Astrocyte of the spinal cord (primary cell): Measurements from ENCODE around the gene ZKSCAN3.

Experiments
- DNase-seq: peaks from one replicate; pipeline ENCODE4 v3.0.0; 2011; ENCODE audit warnings: low read depth, low spot score
- H3K4me3 ChIP-seq: 2 replicates; pipeline ENCODE4 v1.5.1; 2011; ENCODE audit warnings: low read depth, mild to moderate bottlenecking, low read length, moderate library complexity
- in situ Hi-C: cut with HindIII; loops from 2 replicates; pipeline ENCODE4 v1.10.0; 2017; ENCODE audit warnings: low sequenced_read_pairs
- TF ChIP-seq, protein P1 (sequence below): IDR thresholded peaks from 2 replicates; pipeline ENCODE4 v1.5.1; 2012; ENCODE audit warnings: low read depth, mild to moderate bottlenecking, low read length, inconsistent platforms

The ZKSCAN3 gene

DNA sequence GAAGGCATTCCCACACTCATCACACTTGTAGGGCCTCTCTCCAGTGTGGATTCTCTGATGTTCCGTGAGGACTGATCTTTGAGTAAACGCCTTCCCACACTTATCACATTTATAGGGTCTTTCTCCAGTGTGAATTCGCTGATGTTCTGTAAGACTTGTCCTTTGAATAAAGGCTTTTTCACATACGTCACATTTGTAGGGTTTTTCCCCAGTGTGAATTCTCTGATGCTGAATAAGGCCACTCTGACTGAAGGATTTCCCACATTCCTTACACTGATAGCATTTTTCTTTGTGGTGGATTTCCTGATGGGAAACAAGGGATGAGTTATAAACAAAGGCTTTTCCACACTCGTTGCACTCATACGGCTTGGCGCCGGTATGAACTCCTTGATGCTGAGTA is 40.9 kb downstream of the ZKSCAN3 start:
- no peak overlapping the region for H3K4me3 ChIP-seq
- TF ChIP-seq, protein P1, sequence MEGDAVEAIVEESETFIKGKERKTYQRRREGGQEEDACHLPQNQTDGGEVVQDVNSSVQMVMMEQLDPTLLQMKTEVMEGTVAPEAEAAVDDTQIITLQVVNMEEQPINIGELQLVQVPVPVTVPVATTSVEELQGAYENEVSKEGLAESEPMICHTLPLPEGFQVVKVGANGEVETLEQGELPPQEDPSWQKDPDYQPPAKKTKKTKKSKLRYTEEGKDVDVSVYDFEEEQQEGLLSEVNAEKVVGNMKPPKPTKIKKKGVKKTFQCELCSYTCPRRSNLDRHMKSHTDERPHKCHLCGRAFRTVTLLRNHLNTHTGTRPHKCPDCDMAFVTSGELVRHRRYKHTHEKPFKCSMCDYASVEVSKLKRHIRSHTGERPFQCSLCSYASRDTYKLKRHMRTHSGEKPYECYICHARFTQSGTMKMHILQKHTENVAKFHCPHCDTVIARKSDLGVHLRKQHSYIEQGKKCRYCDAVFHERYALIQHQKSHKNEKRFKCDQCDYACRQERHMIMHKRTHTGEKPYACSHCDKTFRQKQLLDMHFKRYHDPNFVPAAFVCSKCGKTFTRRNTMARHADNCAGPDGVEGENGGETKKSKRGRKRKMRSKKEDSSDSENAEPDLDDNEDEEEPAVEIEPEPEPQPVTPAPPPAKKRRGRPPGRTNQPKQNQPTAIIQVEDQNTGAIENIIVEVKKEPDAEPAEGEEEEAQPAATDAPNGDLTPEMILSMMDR, result no peak
- in situ Hi-C loops, result no loop called here
- no peak for DNase-seq

DNA sequence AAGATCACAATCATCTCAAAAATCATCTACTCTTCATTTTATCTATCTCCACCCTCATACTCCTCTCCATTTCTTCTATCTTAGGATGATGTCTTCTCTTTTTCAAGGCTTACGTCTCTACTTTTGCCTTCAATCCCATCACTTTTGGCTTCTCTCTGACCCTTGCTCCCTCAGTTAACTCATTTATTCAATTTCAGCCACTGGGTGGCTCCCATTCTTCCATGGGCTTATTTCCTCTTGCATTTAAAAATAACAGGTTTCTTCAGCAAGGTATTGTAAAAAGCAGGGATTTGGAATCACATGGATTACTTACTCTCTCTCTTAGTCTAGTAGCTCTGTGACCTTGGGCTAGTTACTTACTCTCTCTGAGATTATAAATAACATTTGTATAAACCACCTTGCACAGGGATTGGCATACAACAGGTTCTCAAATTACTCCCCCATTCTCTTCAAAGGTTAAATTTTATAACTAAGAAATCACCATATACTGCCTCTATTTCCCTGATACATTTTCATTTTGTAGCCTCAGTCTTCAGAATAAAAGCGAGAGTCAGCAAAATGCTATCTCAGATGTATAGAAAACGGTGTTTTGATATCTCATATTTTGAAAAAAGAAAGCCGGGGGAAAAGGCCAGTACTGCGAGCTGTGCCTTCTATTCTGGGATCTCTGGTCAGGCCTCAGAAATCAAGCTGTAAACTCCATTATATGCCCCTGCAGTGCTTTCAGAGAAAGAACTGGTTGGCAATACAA is 44.3 kb downstream of the ZKSCAN3 start:
- DNase-seq, result peak; percentile 8
- no peak overlapping the region for H3K4me3 ChIP-seq
- TF ChIP-seq, protein P1, result peak; percentile 32
- in situ Hi-C loops, result no loop called here

DNA sequence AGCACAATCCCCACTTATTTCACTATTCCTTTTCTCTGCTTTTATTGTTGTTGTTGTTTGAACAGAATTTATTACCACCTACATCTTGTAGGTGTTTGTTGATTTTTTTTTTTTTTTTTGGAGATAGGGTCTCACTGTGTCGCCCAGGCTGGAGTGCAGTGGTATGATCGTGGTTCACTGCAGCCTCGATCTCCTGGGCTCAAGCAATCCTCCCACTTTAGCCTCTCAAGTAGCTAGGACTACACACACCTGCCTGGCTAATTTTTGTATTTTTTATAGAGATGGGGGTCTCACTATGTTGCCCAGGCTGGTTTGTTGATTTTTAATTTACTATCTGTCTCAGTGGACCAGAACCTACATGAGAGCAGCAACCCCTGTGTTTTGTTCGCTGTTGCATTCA is 46.2 kb downstream of the ZKSCAN3 start:
- H3K4me3 ChIP-seq, result no peak overlapping the region
- TF ChIP-seq, protein P1, result no peak
- in situ Hi-C loops, result no loop called here
- no peak for DNase-seq

DNA sequence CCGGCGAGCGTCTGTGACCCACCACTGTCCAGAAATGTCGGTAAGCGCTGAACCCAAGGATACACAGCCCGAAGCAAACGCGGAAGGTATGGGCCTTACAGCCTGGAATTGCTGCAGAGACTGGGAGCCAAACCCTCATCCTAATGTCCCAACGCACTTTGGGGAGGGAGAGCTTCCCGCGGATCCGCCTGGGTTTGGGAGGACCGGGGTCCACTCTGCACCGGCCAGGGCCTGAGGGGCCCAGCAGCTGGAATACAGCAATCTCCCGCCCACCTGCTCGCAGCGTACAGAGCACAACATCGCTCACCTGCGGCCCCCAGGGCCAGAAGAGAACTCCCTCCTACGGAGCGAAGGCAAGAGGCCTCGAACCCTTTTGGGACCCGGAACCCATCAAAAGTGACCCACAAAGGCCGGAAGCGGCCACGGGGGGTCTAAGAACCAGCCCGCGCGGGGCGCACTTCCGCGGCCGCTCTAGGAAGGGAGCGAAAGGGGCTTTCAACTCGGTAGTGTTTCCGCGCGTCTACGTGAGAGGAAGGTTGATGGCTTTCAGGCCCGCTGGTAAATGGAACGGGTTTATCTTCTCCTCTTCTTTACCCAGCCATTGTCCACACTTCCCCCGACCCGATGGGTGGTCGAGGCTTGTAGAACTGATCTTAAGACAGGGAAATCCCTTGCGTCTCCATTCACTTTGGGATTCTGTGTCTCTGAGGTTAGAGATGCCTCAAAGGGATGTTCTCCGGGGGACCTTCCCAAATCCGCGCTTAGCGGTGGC is 49.8 kb downstream of the ZKSCAN3 start, which contains the start of gene ZSCAN12:
TSS of gene ZSCAN12 (minus strand) at position 398 of the 772 bp plus-strand sequence. CDS start 1,342 bp downstream, outside the sequence.
- in situ Hi-C loops, result no loop called here
- TF ChIP-seq, protein P1, result peak; percentile 81
- peak within 1 kb of the TSS; percentile 89 for H3K4me3 ChIP-seq
- peak; percentile 90 for DNase-seq

DNA sequence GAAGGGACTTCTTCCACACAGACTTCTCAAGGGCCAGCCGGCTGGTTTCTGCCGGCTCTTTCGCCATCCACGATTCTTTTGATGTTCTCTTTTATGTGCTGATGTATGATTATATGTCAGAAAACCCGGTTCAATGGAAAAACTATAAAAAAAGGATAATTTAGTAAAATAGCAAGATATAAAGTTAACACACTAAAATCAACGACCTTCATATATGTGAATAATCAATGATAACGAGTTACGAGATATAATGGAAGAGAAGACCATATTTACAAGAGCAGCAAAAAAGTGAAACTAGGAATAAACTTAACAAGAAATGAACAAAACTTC is 50.3 kb downstream of the ZKSCAN3 start:
- peak overlapping the region; percentile 89 for H3K4me3 ChIP-seq
- DNase-seq, result peak; percentile 5
- in situ Hi-C loops, result no loop called here
- TF ChIP-seq, protein P1, result no peak

DNA sequence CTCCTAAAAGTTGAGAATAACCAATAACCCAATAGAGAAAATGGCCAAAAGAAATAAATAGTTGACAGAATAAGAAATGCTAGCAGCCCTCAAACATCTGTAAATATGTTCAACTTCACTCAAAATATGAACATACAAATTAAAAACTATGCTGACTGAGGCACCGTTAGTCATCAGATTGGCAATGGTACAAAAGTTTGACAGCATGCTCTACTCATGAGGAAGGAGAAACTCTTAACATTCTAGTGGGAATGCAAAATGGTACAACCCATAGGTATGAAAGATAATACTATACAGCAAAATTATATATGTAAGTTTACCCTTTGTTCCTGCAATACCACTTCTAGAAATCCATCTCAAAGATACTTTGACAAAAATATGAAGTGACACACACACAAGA is 51.4 kb downstream of the ZKSCAN3 start:
- H3K4me3 ChIP-seq, result no peak overlapping the region
- in situ Hi-C loops, result no loop called here
- TF ChIP-seq, protein P1, result no peak
- no peak for DNase-seq
